Nephron (organoid): ENCODE measurements around the gene PPP1R10.
A peak's percentile ranks its signal among the peaks of the same experiment; 100 is the strongest.

ENCODE experiments used
- H3K27ac Mint-ChIP-seq, 3 experiments: 2 replicates each; pipeline ENCODE4 v1.8.0; 2020; ENCODE audit warnings: mixed read lengths in 3 of 3, mild to moderate bottlenecking in 2 of 3, moderate library complexity in 1 of 3
- H3K27me3 Mint-ChIP-seq: 2 replicates; pipeline ENCODE4 v1.8.0; 2021; ENCODE audit warnings: low read depth, mild to moderate bottlenecking, moderate library complexity, mixed read lengths
- H3K36me3 Mint-ChIP-seq: 2 replicates; pipeline ENCODE4 v1.8.0; 2020; ENCODE audit warnings: low read depth, mixed read lengths
- H3K4me1 Mint-ChIP-seq: 2 replicates; pipeline ENCODE4 v1.8.0; 2020; ENCODE audit warnings: mixed read lengths
- H3K4me3 Mint-ChIP-seq, 3 experiments: 2 replicates each; pipeline ENCODE4 v1.8.0; 2020; ENCODE audit warnings: mild to moderate bottlenecking in 3 of 3, mixed read lengths in 3 of 3, moderate library complexity in 2 of 3
- H3K9me3 Mint-ChIP-seq: 2 replicates; pipeline ENCODE4 v1.8.0; 2020; ENCODE audit warnings: mixed read lengths
- CTCF ChIP-seq, 3 experiments: fragments of 200-600 bp; sonication (generic); IDR thresholded peaks; one replicate each; pipeline ENCODE4 v1.5.0; 2021; ENCODE audit warnings: antibody characterized with exemption in 3 of 3; ENCODE audit not compliant: unreplicated experiment in 3 of 3

The PPP1R10 gene

GRCh38 chr6:30571075-30571761, 45.8 kb downstream of the PPP1R10 start, which contains the start of gene ABCF1:
TSS of gene ABCF1 (plus strand) at chr6:30571442. CDS start at chr6:30571488, 46 bp downstream.
- Mint-ChIP-seq H3K27ac (peak within 1 kb of the TSS; percentile 81 to 98 (median 94)), H3K9me3 (no peaks in the 10 kb centered on the region), H3K4me1 (peaks cover 42% of the 10 kb centered on the region), H3K36me3 (peaks cover 6% of the 10 kb centered on the region), H3K4me3 (peak within 1 kb of the TSS; percentile 93 to 99 (median 97)), H3K27me3 (no peaks in the 10 kb centered on the region)
- no peak for TF ChIP-seq CTCF (IDR thresholded peaks at IDR 0.05; ENCODE audit: unreplicated experiment in 3 of 3)

- peaks cover 6% of the 10 kb centered on the region for H3K36me3 Mint-ChIP-seq
- TF ChIP-seq CTCF (IDR thresholded peaks at IDR 0.05; ENCODE audit: unreplicated experiment in 3 of 3) = no peak
- peak overlapping the region; percentile 81 to 98 (median 94) for H3K27ac Mint-ChIP-seq
- peaks cover 42% of the 10 kb centered on the region for H3K4me1 Mint-ChIP-seq
- no peaks in the 10 kb centered on the region for H3K27me3 Mint-ChIP-seq
- H3K9me3 Mint-ChIP-seq = no peaks in the 10 kb centered on the region
- H3K4me3 Mint-ChIP-seq = peak overlapping the region; percentile 93 to 99 (median 97)
Measured at GRCh38 chr6:30570740-30571074, 46.3 kb downstream of the PPP1R10 start.

- TF ChIP-seq CTCF (IDR thresholded peaks at IDR 0.05; ENCODE audit: unreplicated experiment in 3 of 3) = no peak
- peak overlapping the region in 2 of 3 experiments; percentile 72 to 81 for H3K27ac Mint-ChIP-seq
Measured at GRCh38 chr6:30570263-30570662, 46.8 kb downstream of the PPP1R10 start.

GRCh38 chr6:30568245-30568644, 48.8 kb downstream of the PPP1R10 start:
- H3K9me3 Mint-ChIP-seq = no peaks in the 10 kb centered on the region
- no peak for TF ChIP-seq CTCF (IDR thresholded peaks at IDR 0.05; ENCODE audit: unreplicated experiment in 3 of 3)
- peaks cover 36% of the 10 kb centered on the region for H3K4me1 Mint-ChIP-seq
- H3K4me3 Mint-ChIP-seq = peak overlapping the region in 2 of 3 experiments; percentile 55 to 64
- H3K27me3 Mint-ChIP-seq = no peaks in the 10 kb centered on the region
- H3K27ac Mint-ChIP-seq = no peak overlapping the region
- H3K36me3 Mint-ChIP-seq = peaks cover 9% of the 10 kb centered on the region

More at GRCh38 chr6:30570263-30570662, 46.8 kb downstream of the PPP1R10 start:
- H3K36me3 Mint-ChIP-seq = peaks cover 6% of the 10 kb centered on the region
- peak overlapping the region; percentile 93 to 99 (median 97) for H3K4me3 Mint-ChIP-seq
- no peaks in the 10 kb centered on the region for H3K9me3 Mint-ChIP-seq
- peaks cover 42% of the 10 kb centered on the region for H3K4me1 Mint-ChIP-seq
- H3K27me3 Mint-ChIP-seq = no peaks in the 10 kb centered on the region

- Mint-ChIP-seq H3K9me3 (no peaks in the 10 kb centered on the region), H3K27me3 (no peaks in the 10 kb centered on the region), H3K36me3 (peaks cover 25% of the 10 kb centered on the region), H3K4me3 (no peak overlapping the region), H3K4me1 (peaks cover 12% of the 10 kb centered on the region), H3K27ac (no peak overlapping the region)
- TF ChIP-seq CTCF (IDR thresholded peaks at IDR 0.05; ENCODE audit: unreplicated experiment in 3 of 3) = no peak
Measured at GRCh38 chr6:30565772-30566171, 51.3 kb downstream of the PPP1R10 start.

GRCh38 chr6:30564114-30564513, 52.9 kb downstream of the PPP1R10 start:
- Mint-ChIP-seq H3K27ac (no peak overlapping the region), H3K9me3 (no peaks in the 10 kb centered on the region), H3K4me1 (peaks cover 5% of the 10 kb centered on the region), H3K27me3 (no peaks in the 10 kb centered on the region), H3K36me3 (peaks cover 35% of the 10 kb centered on the region), H3K4me3 (no peak overlapping the region)
- TF ChIP-seq CTCF (IDR thresholded peaks at IDR 0.05; ENCODE audit: unreplicated experiment in 3 of 3) = no peak
